Neuronal stem cell (in vitro differentiated cells): ENCODE data around the gene MAGEB16.

Experiments used
- DNase-seq: peaks from one replicate; pipeline ENCODE4 v3.0.0-alpha.2; 2013; ENCODE audit warnings: low spot score
- H2AFZ ChIP-seq: one replicate; pipeline ENCODE4 v1.6.1; 2013; ENCODE audit warnings: mild to moderate bottlenecking, low read length, inconsistent platforms
- H2AK5ac ChIP-seq: 2 replicates; pipeline ENCODE4 v1.6.1; 2013; ENCODE audit warnings: low read depth, mild to moderate bottlenecking, inconsistent platforms, low read length, moderate library complexity, mixed read lengths
- H2BK120ac ChIP-seq: 2 replicates; pipeline ENCODE4 v1.6.1; 2013; ENCODE audit warnings: low read depth, mild to moderate bottlenecking, inconsistent platforms, low read length, moderate library complexity, mixed read lengths
- H2BK12ac ChIP-seq: one replicate; pipeline ENCODE4 v1.6.1; 2013; ENCODE audit warnings: low read length, inconsistent platforms
- H2BK15ac ChIP-seq: 2 replicates; pipeline ENCODE4 v1.6.1; 2013; ENCODE audit warnings: mild to moderate bottlenecking, low read length, inconsistent platforms, mixed read lengths
- H2BK5ac ChIP-seq: one replicate; pipeline ENCODE4 v1.6.1; 2013; ENCODE audit warnings: inconsistent platforms, mild to moderate bottlenecking, low read length, moderate library complexity
- H3K14ac ChIP-seq: one replicate; pipeline ENCODE4 v1.6.1; 2013; ENCODE audit warnings: low read length, inconsistent platforms
- H3K18ac ChIP-seq: 2 replicates; pipeline ENCODE4 v1.6.1; 2013; ENCODE audit warnings: low read length, inconsistent platforms
- H3K23ac ChIP-seq: 2 replicates; pipeline ENCODE4 v1.6.1; 2013; ENCODE audit warnings: low read depth, mild to moderate bottlenecking, mixed read lengths, low read length, inconsistent platforms; ENCODE audit not compliant: poor library complexity
- H3K27ac ChIP-seq: replicated peaks from 3 replicates; pipeline ENCODE4 v1.5.1; 2013; ENCODE audit warnings: low read length, inconsistent platforms
- H3K27me3 ChIP-seq, 3 experiments: 2 replicates each; pipeline ENCODE4 v1.6.1; 2013; ENCODE audit warnings: low read length in 3 of 3, mild to moderate bottlenecking in 2 of 3, inconsistent platforms in 1 of 3, low read depth in 1 of 3, mixed read lengths in 1 of 3, moderate library complexity in 1 of 3; ENCODE audit not compliant: control insufficient read depth in 3 of 3, insufficient read depth in 3 of 3
- H3K36me3 ChIP-seq, 2 donors: replicated peaks in 1 of 2; 2 replicates each; pipeline ENCODE4 v1.6.1; 2013; ENCODE audit warnings: low read length in 2 of 2; ENCODE audit not compliant: control insufficient read depth in 2 of 2, insufficient read depth in 2 of 2
- H3K4ac ChIP-seq: 2 replicates; pipeline ENCODE4 v1.6.1; 2013; ENCODE audit warnings: inconsistent platforms, mild to moderate bottlenecking, low read length, moderate library complexity
- H3K4me1 ChIP-seq, 2 donors: 1 replicate in 1 of 2; 2 replicates in 1 of 2; pipeline ENCODE4 v1.6.1; 2013; ENCODE audit warnings: low read length in 2 of 2, low read depth in 1 of 2; ENCODE audit not compliant: control insufficient read depth in 2 of 2, insufficient read depth in 1 of 2
- H3K4me2 ChIP-seq: one replicate; pipeline ENCODE4 v1.6.1; 2013; ENCODE audit warnings: mild to moderate bottlenecking, low read length, inconsistent platforms; ENCODE audit not compliant: insufficient read depth, poor library complexity, severe bottlenecking
- H3K4me3 ChIP-seq, 2 donors: 2 replicates each; pipeline ENCODE4 v1.5.1; 2013; ENCODE audit warnings: low read length in 2 of 2, mild to moderate bottlenecking in 2 of 2, inconsistent platforms in 1 of 2, moderate library complexity in 1 of 2
- H3K79me1 ChIP-seq: one replicate; pipeline ENCODE4 v1.6.1; 2013; ENCODE audit warnings: low read depth, mild to moderate bottlenecking, inconsistent platforms, low read length, moderate library complexity
- H3K9ac ChIP-seq: one replicate; pipeline ENCODE4 v1.6.1; 2013; ENCODE audit warnings: mild to moderate bottlenecking, low read depth, low read length, inconsistent platforms; ENCODE audit not compliant: poor library complexity
- H3K9me3 ChIP-seq, 2 donors: replicated peaks in 1 of 2; 2 replicates each; pipeline versions ENCODE3 to v1.6.1; 2013; ENCODE audit warnings: low read length in 2 of 2, mild to moderate bottlenecking in 2 of 2, inconsistent platforms in 1 of 2, low read depth in 1 of 2, mixed read lengths in 1 of 2, moderate library complexity in 1 of 2; ENCODE audit not compliant: control insufficient read depth in 2 of 2, insufficient read depth in 1 of 2
- H4K8ac ChIP-seq: one replicate; pipeline ENCODE4 v1.6.1; 2013; ENCODE audit warnings: low read depth, mild to moderate bottlenecking, inconsistent platforms, low read length, moderate library complexity
- H4K91ac ChIP-seq: one replicate; pipeline ENCODE4 v1.6.1; 2013; ENCODE audit warnings: low read length, low read depth, mild to moderate bottlenecking, inconsistent platforms; ENCODE audit not compliant: poor library complexity
- WGBS, 2 donors: extraction: QIAGEN DNeasy Blood & Tissue Kit; methylation state at CpG; one replicate each; pipeline ENCODE4 v1.1.7; 2013; ENCODE audit warnings: missing lambda C conversion rate in 2 of 2, mixed read lengths in 1 of 2; ENCODE audit not compliant: insufficient read length in 2 of 2, insufficient replicate concordance in 1 of 2; ENCODE audit errors: extremely low coverage in 2 of 2; 5-methylcytosine and 5-hydroxymethylcytosine counted together

Gene MAGEB16

DNA sequence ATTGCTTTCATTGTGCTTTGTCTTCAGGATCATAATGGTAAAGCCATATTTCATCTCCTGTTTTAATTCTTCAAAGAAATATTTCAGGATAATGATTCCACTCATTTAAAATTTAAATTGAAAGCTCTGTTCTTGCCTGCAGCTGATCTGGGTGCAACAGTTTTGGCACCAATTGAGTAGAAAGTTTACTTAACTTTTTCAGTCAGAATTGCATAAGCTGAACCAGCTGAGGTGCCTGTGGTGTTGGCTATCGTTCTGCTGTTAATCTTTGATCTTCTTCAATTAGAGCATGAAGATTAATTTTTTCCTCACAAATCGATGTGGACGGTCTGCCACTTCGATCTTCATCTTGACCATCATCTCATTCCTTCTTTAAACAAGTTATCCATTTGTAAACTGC is 49.6 kb downstream of the MAGEB16 start:
- no CpG with 5 or more reads among the region's 4 CpGs for WGBS, 2 donors
- no peak overlapping the region for H3K27ac ChIP-seq

More for the DNA sequence above, 49.6 kb downstream of the MAGEB16 start:
- Histone ChIP-seq H3K9me3 (no peaks in the 10 kb centered on the region), H3K4me3 (no peak overlapping the region), H3K79me1 (no peaks in the 10 kb centered on the region), H4K91ac (no peak overlapping the region), H2BK15ac (no peak overlapping the region), H3K4me2 (no peak overlapping the region), H3K18ac (no peak overlapping the region), H4K8ac (no peak overlapping the region), H3K4me1 (no peaks in the 10 kb centered on the region), H2AFZ (no peak overlapping the region), H2BK12ac (no peak overlapping the region), H3K23ac (no peak overlapping the region), H3K27me3 (no peaks in the 10 kb centered on the region), H3K9ac (no peak overlapping the region), H2AK5ac (no peak overlapping the region), H3K4ac (no peak overlapping the region), H2BK120ac (no peak overlapping the region), H3K36me3 (no peaks in the 10 kb centered on the region), H3K14ac (no peak overlapping the region), H2BK5ac (no peak overlapping the region)
- DNase-seq = no peak
